Right ventricle myocardium inferior (tissue), 1 donor: ENCODE data around the gene WTIP. TPM values are rescaled to one million over a fixed set of nuclear protein-coding genes. Genes with fewer than 3 reads are reported as not detected.
A peak's percentile ranks its signal among the peaks of the same experiment; 100 is the strongest.
"Not testable (repeated sequence)": the region's sequence is repeated elsewhere in the genome, so short reads cannot be mapped to it uniquely, and the experiment has no call there.

Experiments
- ATAC-seq: fragments of 200-7000 bp; cut with Tn5 transposase; one replicate; pipeline ENCODE4 v1.9.1; 2020; ENCODE audit warnings: mild to moderate bottlenecking, moderate library complexity
- DNase-seq: peaks from one replicate; pipeline ENCODE4 v3.0.0; 2021; ENCODE audit errors: missing footprints
- intact Hi-C: fragments of 100-400 bp; cut with DNase I; formaldehyde crosslinking; loops from one replicate; pipeline ENCODE4 v1.11.0; 2022
- total RNA-seq: library from RNA; stranded (reverse); fragmentation: NEBNext Ultra II Directional; extraction: Animal tissue kit (Norgen Biotek cat#: 25700); gene quantifications from one replicate; pipeline ENCODE4 v1.2.1, GENCODE V29; 2021
- donor health status: DM: no; HTN: yes; CAD: no; lungs with severe emphysema.

The WTIP gene
- total RNA-seq, 1 donor from 2014 or later = 21.8 TPM

DNA sequence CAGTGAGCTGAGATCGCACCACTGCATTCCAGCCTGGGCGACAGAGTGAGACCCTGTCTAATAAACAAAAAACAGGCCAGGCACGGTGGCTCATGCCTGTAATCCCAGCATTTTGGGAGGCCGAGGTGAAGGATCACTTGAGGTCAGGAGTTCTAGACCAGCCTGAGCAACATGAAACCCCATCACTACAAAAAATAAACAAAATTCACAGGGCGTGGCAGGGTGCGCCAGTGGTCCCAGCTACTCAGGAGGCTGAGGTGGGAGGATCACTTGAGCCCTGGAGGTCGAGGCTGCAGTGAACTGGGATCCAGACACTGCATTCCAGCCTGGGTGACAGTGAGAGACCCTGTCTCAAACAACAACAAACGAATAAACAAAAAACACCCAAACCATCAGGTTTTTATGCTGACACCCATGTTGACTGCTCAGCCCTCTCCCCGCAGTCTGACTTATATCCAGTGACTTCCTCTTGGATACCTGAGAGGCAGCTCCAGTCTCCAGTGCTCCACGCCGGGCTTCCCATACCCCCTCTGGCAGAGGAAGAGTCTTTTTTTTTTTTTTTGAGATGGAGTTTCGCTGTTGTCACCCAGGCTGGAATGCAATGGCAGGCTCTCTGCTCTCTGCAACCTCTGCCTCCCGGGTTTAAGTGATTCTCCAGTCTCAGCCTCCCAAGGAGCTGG is 17.7 kb downstream of the WTIP start:
- DNase-seq = no peak
- intact Hi-C loops = no loop called here
- ATAC-seq = no peak

DNA sequence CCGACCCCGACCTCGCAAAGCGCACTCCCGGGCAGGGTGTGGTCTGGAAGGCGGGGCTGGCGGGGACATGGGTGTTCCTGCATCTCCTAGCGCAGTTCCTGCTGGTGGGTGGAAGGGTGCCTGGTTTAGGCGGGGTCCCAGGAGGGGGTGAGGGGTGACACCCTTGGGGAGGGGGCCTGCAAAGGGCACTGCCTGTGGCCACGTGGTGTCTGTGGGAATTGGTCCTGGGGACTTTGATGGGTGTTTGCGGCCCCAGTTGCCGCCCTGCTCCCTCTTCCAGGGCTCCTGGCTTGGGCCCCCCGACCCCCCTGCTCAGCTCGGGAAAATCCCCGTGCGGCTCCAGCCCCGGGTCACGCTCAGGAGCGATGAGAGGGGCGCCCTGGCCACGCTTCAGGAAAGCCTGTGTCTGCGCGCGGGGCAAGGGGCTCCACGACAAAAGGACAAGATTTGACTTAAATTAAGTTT is 19.1 kb downstream of the WTIP start:
- ATAC-seq (no peak), DNase-seq (no peak)
- intact Hi-C loops = loop anchor here (2.0 to 5.0 kb wide), 2 partner anchors 72 to 212 kb away; partner anchors contain the start of gene UBA2

DNA sequence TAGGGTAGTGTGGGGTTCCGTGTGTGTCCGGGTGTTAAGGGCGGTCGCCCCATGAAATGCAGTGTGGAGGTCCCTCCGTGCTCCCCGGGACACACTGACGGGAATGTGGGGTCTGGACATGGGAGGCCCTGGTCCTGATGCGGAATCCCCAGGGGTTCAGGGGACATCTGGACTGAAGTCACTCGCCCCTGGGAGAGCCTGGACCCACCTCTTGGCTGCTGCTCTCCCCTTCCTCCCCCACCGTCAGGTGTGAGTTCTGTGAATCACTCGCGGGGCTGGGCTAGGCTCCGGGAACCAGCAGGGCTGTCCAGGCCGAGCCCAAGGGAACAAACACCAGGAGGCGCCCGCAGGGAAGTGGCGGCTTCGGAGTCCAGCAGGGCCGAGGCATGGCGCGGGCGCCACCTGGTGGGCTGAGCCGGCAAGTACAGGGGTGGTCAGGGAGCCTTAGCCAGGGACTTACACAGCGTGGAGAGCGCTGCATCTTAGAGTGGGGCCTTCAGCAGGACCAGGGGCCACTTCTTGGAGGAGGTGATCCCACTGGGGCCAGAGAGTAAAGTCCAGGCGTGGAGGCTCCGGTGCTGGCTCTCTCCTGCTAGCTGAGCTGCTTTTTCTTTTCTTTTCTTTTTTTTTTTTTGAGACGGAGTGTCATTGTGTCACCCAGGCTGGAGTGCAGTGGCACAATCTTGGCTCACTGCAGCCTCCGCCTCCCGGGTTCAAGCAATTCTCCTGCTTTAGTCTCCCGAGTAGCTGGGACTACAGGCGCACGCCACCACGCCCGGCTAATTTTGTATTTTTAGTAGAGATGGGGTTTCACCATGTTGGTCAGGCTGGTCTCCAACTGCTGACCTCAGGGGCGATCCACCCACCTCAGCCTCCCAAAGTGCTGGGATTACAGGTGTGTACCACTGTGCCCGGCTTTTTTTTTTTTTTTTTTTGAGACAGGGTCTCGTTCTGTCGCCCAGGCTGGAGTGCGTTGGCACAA is 20.1 kb downstream of the WTIP start:
- peak; percentile 90 for ATAC-seq

DNA sequence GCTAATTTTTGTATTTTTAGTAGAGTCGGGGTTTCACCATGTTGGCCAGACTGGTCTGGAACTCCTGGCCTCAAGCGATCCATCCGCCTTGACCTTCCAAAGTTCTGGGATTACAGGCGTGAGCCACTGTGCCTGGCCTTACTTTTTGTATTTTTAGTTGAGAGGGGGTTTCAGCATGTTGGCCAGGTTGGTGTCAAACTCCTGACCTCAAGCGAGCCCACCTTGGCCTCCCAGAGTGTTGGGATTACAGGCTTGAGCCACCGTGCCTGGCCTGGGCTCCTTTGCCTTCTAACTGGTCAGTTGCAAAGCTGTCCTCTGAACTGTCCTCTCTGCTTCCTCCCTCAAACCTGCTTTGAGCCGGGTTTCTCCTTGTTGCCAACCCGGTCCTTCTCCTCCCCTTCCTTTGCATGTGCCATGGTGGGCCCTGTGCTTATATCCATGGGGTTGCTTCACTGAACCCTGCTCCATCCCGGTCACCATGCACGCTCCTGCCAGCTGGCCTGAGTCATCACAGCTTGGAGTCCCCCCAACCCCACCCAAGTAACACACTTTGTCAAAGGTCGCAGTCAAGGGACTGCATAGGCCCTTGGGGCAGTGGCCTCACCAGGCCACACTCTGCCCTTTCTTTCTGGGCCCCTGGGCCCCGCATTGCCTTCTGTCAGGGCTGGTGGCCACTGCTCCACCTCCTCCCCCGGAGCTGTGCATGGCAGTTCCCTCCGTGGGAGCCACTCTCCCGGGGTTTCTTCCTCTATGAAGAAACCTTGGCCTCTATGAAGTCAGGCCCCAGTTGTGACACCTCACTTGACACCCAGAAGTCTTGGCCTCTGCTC is 21.2 kb downstream of the WTIP start:
- ATAC-seq = no peak
- intact Hi-C loops = loop anchor here (5.0 kb wide), 1 partner anchor 210 kb away; no protein-coding TSS in a partner anchor

More for the DNA sequence above, 20.1 kb downstream of the WTIP start:
- DNase-seq = peak; percentile 94
- intact Hi-C loops = loop anchor here (2.0 to 5.0 kb wide), 2 partner anchors 73 to 211 kb away; partner anchors contain the start of gene UBA2

DNA sequence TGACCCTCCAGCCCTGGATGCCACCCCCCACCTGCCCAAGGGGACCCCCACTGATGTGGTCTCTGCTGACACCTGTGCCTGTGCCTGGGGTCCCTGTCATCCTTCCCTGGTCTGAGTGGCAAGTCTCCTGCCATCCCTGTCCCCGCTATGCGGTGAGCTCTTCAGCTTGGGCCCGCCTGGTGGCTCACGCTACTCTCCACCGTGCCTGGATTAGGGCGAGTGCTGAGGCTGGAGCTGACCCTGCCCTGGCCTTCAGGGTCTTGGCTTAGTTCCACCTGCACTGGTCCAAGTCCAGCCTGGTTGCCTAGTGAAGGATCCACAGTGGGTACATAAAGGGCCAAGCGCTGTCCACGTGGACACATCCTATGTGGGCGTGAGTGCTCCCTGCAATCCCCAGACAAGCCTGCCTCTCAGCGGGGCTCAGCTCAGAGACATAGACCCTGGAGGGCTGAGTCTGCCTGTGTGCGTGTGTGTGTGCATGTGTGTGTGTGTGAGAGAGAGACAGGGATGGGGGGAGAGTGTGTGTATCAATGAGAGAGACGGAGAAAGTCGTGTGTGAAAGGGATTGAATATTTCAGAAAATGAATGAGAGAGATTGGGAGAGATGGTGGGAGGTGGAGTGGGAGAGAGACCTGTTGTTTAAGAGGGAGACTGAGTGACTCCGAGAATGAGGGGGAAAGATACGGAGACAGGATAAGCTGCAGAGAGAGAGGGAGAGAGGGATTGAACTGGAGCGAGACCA is 22.1 kb downstream of the WTIP start:
- ATAC-seq (peak; percentile 3), DNase-seq (no peak)
- intact Hi-C loops = loop anchor here (5.0 kb wide), 1 partner anchor 209 kb away; no protein-coding TSS in a partner anchor

More for the DNA sequence above, 21.2 kb downstream of the WTIP start:
- no peak for DNase-seq

DNA sequence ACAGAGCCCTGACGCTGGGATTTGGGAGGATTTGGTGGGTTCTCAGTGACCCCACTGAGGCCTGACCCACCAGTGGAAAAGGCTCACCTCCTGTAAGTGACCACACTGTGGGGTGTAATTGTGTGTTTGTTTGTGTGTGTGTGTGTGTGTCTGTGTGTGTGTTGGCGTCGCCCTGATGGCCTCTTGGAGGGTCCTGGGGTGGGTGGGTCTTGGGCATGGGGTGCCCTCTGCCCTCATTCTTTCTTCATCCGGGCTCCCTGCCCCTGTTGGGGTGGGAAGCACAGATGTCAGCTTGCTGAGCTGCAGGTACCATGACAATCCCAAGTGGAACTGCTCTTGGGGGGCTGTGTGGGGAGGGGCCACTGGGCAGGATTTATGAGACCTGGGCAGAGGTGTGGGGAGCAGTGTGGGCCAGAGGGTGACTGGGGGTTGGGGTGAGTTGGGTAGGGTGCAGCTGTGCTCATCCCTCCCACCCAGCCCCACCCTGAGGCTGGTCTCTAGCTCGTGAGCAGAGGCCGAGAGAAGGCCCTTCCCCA is 22.8 kb downstream of the WTIP start:
- intact Hi-C loops = loop anchor here (5.0 kb wide), 1 partner anchor 208 kb away; no protein-coding TSS in a partner anchor
- ATAC-seq = no peak
- no peak for DNase-seq

DNA sequence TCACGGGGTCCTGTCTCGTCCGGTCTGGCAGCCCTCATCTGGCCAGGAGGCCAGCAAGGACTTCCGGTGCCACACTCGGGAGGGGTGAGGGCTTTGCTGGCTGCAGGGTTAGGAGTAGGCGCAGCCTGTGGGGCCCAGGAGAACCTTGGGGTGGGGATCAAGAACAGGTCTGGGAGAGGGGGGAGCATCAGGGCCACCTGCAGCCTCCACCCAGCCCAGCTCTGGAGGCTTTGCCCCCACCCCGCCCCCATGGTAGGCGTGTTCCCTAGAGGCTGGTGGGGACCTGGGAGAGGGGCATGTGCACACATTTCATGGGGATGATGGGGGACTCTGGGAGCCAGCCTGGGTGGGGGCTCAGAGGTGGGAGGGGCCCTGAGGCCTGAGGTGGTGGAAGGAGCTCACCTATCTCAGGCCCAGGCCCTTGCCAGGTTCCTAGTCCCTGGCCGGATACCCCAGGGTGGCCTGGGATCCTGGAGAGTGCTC is 23.3 kb downstream of the WTIP start:
- DNase-seq (no peak), ATAC-seq (no peak)
- intact Hi-C loops = loop anchor here (5.0 kb wide), 1 partner anchor 207 kb away; no protein-coding TSS in a partner anchor

DNA sequence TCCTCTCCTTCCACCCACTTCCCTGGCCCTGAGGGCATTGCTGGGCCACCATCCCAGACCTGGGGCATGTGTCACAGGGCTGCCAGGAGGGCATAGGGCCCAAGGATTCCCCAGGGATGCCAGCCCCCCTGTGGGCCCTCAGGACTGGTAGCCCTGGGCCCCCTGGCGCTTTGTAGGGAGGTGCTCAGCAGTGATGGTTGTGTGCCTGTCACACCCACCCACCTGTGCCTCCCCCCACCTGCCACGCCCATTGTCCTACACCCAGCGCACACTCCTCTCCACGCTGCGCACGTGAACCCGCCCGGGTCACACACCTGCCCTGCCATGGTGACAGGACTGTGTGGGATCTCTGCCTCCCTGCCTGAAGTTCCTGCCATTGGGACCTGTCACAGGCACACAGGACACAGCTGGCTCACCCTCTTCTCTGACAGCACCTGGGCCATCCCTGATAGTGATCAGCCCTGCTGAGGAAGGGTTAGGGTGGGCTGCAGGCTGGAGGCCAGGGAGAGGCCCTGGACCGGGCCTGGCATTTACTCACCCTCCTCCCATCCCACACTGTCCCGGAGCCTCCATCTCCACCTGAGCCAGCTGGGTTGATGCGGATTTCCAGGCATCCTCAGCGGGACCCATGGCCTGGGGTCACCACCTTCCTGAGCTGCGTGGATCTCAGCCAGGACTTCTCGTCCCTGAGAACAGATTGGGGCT is 23.9 kb downstream of the WTIP start:
- ATAC-seq (no peak), DNase-seq (no peak)
- intact Hi-C loops = no loop called here

DNA sequence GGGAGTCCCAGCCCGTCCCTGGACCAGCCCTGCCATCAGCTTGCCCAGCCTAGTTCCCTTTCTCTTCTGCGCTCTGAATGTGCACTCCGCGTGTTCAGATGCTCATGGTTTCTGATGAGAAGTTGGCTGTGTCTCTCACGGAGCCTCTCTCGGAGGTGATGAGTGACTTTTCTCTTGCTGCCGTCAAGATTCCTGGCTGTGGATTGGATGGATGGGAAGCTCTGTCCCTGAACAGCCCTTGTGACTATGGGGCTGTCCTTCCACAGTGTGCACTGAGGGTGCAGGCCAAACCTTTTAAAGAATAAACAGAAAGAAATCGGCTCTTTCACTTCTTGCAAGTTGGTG is 24.4 kb downstream of the WTIP start:
- DNase-seq (no peak), ATAC-seq (no peak)
- intact Hi-C loops = no loop called here

DNA sequence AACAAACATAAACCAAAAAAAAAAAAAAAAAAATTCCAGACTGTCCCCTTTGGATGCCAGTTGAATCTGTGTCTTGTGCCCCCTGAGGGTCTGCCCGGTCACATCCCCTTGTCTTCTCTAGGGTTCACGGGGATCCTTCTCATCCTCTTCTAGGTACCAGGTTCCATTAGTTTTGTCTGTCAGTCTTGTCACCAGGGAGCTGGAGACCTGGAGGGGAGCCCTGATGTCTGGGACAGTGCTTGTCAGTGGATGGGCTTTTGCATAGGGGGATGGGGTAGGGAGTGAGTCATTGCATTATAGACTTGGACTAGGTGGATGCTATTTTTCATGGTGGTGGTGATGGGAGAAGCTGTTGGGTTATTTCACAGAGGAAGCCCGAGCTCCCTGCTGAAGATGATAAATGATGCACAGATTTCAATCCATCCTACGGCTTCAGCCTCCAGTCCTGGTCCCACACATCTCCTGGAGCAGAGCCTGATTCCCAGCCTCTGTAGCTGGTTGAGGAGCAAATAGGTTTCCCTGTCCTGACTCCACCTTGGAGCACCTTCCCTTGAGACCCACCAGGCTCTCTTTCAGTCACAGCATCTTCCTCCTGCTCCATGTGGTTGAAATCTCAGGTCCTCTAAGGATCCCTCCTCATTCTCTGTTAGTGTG is 26.0 kb downstream of the WTIP start:
- ATAC-seq (no peak), DNase-seq (no peak)
- intact Hi-C loops = no loop called here

DNA sequence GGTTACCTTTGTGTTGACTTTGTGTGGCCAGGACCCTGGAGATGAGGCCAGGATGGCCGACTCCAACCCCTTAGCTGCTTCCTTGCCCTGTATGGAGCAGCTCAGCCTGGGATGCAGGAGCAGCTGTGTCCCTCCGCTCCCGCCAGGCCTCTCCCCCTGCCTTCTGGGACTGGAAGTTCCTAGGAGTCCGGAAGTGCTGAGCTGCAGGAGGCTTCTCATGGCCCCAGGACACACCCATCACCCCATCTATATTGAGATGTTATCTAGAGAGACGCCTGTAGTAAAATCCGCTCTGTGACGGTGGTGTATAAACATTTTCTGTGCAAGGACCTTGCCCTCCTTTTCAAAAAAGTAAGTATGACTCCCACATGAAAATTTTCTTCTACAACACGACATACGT is 27.0 kb downstream of the WTIP start:
- intact Hi-C loops = no loop called here
- ATAC-seq (no peak), DNase-seq (no peak)

DNA sequence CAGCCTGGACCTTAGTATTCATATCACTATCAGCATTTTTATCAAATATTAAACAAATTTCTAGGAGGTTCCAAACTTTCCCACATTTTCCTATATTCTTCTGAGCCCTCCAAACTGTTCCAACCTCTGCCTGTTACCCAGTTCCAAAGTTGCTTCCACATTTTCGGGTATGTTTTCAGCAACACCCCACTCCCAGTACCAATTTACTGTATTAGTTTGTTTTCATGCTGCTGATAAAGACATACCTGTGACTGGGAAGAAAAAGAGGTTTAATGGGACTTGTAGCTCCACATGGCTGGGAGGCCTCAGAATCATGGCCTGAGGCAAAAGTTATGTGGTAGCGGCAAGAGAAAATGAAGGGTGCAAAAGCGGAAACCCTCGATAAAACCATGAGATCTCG is 29.3 kb downstream of the WTIP start:
- intact Hi-C loops, DNase-seq, ATAC-seq: not testable (repeated sequence)

DNA sequence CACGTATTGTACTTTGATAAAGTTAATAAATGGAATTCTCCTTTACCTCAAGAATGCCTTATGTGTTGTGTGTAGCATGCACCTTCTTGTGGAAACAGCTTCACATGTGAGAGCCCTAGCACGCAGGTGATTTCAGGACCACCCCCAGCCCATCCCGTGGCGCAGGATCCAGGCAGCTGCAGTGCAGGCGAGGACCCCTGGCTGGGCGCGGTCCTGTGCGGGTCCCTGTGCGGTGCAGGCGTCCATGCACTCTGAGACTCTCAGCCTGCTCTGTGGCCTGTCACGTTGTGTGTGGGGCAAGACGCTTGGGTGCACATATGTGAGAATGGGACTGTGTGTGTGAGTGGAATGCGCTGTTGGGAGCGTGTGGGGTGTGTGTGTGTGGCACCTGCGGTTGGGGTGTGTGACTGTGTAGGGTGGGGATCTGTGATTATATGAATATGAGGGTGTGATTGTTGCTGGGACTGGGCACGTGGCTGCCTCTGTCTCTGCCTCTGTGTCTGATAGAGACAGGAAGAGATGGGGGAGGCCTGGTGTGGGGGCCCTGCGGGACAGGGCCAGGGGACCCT is 30.8 kb downstream of the WTIP start:
- ATAC-seq = no peak
- intact Hi-C loops = no loop called here

DNA sequence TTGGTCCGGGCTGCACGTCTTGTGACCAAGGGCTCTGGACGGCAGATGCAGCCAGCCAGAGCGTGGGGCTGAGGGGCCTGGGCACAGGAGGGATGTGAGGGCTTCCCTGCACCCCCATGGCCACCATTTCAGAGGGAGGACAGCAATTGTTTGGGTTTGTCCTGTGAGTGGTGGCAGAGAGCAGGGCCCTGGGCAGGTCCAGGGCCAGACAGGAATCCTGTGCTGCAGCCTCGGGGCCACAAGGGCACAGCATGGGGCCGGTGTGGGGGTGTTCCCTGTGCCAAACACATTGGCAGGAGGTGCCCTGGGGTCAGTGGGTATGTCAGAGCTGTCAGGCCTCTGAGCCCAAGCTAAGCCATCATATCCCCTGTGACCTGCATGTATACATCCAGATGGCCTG is 32.2 kb downstream of the WTIP start:
- DNase-seq = no peak
- intact Hi-C loops = no loop called here
- ATAC-seq = no peak

More for the DNA sequence above, 30.8 kb downstream of the WTIP start:
- no peak for DNase-seq

DNA sequence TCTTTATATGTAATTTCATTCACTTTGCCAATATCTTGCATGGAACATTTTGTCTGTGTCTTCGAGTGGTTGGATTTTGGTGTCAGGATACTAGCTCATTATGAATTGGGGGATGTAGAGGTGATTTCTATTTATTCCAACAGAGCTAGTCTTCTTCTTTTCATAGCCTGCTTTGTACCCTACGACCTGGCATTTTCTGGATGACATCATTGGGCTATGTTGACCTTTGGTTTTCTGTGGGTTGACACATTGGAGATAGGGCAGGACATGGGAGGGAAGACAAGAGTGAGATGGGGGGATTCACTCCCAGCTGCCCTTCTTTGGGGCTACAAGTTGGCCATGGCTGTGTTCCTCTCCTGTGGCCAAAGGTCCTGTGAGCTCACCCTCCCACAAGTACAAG is 38.0 kb downstream of the WTIP start:
- intact Hi-C loops = no loop called here
- DNase-seq = no peak
- no peak for ATAC-seq

DNA sequence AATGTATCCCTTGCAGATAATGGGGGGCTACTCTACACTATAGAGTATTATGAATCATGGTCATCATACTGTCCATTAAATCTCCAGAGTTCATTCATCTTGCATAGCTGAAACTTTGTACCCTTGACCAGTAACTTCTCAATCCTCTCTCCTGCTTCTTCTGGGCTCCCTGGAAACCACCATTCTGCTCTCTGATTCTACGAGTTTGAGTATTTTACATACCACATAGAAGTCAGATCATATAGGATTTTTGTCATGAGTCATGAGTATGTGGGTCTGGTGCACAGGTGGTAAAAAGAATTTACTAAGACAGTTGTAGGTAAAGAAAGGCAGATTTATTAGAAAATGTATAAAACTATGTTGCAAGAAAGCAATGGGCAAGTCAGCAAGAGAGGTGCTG is 41.9 kb downstream of the WTIP start:
- ATAC-seq (no peak), DNase-seq (no peak)
- intact Hi-C loops = no loop called here
